Medulla oblongata (tissue), 1 donor: ENCODE results near the gene WDR31.
"Not testable (repeated sequence)": the region's sequence is repeated elsewhere in the genome, so short reads cannot be mapped to it uniquely, and the experiment has no call there.

ENCODE experiments used
- DNase-seq: peaks from one replicate; pipeline ENCODE4 v3.0.0-alpha.2; 2015; ENCODE audit errors: extremely low spot score

WDR31 gene

DNA sequence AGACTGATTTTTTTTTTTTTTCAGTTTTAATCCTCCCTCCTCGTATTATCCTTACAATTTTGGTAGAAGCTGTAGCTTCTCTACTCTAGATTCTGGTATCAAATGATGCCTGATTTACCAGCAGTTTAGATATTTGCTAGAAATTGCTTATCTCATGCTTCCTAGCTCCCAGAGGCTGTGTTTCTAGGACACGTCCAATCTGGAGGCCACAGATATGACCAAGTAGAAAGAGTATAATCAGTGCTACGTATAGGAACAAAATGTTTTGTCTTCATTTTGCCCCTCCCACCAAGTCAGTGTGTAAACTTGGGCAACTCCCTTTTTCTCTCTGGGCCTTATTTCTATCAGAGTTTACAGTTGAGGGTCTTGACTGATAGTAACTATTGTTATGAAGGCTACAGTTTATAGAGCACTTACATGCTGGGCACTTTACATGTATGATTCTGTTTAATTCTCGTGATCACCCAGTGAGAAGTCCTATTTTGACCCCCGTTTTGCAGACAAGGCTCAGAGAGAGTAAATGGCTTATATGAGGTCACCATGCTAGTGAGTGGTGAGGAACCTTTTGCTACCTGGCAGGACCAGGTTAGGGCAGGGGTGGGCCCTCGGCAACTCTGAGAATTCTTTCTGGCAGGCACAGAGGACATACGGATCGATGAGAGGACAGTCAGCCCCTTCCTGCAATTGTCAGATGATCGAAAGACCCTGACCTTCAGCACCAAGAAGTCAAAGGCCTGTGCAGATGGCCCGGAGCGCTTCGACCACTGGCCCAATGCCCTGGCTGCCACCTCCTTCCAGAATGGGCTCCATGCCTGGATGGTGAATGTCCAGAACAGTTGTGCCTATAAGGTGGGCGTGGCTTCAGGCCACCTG, 29.1 kb upstream of the WDR31 start:
- DNase-seq = no peak

- DNase-seq = no peak
These were observed 28.4 kb upstream of the WDR31 start for GRCh38 chr9:113368348-113368981.

DNA sequence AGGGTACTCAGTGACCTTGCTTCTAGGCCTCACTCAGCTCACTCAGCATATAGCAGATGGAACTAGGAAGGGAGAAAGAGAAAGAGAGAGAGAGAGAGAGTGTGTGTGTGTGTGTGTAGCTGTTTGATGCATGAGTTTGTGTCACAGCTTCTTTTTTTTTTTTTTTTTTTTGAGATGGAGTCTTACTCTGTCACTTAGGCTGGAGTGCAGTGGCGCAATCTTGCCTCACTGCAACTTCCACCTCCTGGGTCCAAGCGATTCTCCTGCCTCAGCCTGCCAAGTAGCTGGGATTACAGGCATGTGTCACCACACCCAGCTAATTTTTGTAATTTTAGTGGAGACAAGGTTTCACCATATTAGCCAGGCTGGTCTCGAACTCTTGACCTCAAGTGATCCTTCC, 25.6 kb upstream of the WDR31 start:
- not testable (repeated sequence) for DNase-seq

DNA sequence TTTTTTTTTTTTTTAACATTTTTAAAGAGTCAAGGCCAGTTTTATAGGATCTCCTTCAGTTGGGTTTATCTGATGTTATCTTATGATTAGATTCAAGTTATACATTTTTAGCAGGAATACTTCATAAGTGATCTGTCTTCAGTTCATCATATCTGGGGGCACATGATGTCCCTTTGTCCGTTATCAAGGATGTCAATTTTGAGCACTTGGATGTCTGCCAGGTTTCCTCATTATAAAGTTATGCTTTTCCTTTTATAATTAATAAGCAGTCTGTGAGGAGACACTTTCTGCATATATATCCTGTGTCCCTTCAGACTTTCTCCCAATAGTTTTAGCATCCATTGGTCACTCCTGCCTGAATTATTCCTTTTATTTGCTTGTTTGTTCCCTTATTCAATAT, 24.9 kb upstream of the WDR31 start:
- no peak for DNase-seq

DNA sequence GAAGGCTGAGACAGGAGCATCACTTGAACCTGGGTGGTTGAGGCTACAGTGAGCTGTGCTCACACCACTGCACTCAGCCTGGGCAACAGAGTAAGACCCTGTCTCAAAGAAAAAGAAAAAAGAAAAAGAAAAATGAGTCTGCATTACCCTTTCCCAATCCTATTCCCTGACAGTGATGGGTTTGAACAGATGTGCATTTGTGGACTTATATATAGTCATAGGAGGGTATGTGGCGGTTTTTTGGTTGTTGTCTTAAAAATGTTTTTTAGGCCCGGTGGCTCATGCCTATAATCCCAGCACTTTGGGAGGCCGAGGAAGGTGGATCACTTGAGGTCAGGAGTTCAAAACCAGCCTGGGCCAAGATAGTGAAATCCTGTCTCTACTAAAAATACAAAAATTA, 23.3 kb upstream of the WDR31 start:
- DNase-seq = no peak

- DNase-seq = peak; percentile 28
These were observed 21.4 kb upstream of the WDR31 start for GRCh38 chr9:113361304-113362018.

DNA sequence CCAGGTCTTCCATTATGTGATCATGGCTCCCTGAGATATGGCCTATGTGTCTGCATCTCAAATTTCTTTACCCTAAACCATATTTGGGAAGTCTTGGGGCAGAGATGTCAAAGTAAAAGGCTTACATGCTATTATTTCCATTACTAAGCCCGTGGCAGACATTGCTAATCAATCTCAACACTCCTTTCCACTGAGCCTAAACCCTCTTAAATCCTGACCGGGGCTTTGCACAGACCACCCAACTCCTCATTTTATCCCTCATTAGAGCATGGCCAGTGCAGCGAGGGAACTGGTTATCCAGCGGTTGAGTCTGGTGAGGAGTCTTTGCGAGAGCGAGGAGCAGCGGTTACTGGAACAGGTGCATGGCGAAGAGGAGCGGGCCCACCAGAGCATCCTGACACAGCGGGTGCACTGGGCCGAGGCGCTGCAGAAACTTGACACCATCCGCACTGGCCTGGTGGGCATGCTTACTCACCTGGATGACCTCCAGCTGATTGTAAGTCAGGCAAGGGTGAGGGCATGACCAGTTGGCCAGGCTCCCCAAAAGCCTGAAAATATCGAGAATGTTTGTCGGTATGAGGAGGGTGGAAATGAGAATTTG, 20.3 kb upstream of the WDR31 start:
- DNase-seq = no peak

DNA sequence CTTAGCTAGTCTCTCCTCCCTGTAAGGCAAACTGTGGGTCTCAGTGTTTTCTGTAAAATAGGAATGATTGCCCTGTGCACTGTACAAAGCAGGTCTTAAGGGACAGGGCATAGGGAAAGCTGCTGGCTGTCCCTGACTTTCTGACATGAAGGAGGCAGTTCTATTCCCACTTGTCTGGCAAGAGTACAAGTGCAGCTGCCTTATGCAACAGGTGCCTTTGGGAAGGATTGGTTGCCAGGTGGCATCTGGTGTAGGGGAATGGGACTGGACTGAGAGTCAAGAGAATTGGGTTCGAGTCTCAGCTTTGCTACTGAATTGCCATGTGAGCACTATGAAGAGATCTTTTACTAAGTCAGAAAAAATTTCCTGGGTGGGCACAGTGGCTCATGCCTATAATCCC, 19.3 kb upstream of the WDR31 start:
- DNase-seq = no peak

DNA sequence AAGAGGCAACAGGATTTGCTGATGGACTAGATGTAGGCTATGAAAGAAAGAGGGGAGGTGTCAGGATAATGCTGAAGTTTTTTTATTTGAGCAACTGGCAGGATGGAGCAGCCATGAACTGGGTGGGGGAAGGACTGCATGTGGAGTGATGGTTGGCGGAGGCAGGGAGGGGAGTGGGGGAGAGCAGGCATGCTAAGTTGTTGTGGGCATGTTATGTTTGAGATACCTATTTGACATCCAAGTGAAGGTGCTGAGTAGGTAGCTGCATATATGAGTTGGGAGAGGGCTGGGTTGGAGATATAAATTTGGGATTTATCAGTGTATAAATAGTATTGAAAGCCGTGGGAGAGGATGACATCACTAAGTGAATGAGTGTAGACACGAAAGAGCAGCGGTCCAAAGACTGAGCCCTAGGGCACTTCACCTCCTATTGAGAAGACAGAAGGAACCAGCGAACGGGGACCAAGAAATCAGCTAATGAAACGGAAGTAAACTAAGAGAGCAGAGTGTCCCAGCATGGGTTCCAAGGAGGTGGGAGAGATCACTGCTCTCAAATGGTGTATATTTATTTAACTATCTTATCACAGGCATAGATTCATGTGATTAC, 16.7 kb upstream of the WDR31 start:
- DNase-seq = no peak

- DNase-seq = no peak
These were observed 15.0 kb upstream of the WDR31 start for GRCh38 chr9:113355040-113355596.

- no peak for DNase-seq
These were observed 12.3 kb upstream of the WDR31 start for GRCh38 chr9:113352411-113352810.

DNA sequence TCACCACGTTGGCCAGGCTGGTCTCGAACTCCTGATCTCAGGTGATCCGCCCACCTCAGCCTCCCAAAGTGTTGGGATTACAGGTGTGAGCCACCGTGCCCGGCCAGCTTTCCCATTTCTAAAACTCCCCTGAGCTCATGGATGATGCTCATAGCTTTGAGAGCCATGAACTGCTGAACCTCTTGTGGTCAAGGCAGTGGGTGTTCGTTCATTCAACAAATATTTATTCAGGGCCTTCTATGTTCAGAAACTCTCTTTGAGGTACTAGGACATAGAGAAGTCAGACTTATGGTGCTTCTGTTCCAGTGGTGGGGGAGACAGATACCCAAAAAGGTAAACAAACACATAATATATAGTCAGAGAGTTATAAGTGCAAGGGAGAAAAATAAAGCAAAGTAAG, 11.9 kb upstream of the WDR31 start:
- DNase-seq = no peak

GRCh38 chr9:113350937-113351336, 10.9 kb upstream of the WDR31 start:
- DNase-seq = no peak

DNA sequence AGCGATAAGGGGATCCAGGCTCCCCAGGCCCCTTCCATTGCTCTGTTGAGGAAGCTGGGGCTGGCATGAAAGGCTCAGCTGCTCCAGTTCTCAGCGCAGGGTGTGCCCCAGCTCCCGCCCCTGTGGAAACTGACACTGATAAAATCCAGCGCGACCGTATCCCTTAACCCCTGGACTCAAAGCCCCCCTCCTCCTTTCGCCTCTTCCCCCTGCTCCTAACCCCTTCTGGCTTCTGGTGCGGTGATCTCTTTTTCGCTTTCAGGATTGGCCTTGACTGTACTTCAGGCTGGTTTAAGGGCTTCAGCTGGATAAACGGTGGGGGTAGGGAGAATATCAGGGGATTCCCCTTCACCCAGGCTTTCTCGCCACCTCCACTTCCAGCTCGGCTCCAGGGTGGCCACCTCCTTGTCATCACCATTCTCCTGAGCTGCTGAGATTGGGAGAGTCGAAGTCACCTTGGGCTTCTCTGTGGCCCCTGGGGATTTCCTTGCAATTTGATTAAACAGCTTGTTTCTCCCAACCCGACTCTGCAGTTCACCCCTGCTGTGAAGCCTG, 10.1 kb upstream of the WDR31 start:
- DNase-seq = no peak

DNA sequence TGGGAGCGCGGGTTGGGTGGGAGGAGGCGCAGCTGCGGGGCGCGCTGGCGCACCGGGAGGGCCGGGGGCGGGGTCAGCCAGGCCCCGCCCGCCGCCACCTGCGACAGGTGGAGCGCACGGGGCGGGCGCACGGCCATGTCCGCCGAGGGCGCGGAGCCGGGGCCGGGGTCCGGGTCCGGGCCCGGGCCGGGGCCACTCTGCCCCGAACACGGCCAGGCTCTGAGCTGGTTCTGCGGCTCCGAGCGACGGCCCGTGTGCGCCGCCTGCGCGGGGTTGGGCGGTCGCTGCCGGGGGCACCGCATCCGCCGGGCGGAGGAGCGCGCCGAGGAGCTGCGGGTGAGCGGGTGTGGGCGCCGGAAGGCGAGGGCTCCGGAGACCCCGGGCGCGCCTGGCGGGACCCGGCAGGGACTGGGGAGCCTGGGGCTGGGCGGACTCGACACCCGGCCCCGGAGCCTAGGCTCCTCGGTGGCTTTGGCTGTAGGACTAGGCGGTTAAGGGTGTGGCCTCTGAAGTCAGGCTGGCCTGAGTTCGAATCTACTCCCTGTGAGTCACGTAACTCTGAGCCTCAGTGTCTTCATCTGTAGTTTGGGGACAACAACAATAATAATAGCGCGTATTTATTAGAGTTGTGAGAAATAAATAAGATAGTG, 9.5 kb upstream of the WDR31 start, which contains the start of gene BSPRY:
BSPRY (plus strand) TSS at position 97 of the 650 bp plus-strand sequence; CDS start at position 136, 39 bp downstream.
- no peak for DNase-seq

GRCh38 chr9:113349066-113349444, 9.0 kb upstream of the WDR31 start:
- no peak for DNase-seq

DNA sequence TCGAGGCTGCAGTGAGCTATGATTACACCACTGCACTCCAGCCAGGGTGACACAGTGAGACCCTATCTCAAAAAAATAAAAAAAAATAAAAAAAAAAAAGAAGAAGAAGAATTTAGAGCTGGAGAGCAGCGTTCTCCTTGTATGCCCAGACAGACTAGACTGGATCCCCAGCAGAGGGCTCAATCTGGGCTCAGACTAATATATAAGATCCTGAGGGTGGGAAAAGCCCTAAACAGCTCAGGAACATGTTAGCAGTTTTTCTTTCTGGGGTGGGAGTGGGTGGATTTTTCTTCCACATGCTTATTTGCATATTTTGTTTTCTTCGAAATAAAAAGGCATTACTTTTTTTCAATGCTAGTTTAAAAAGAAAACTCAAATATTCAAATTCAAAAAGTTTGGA, 8.4 kb upstream of the WDR31 start:
- DNase-seq = no peak

- DNase-seq = no peak
These were observed 5.6 kb upstream of the WDR31 start for GRCh38 chr9:113345671-113346070.

- peak; percentile 70 for DNase-seq
These were observed 5.1 kb upstream of the WDR31 start for GRCh38 chr9:113345190-113345589.

DNA sequence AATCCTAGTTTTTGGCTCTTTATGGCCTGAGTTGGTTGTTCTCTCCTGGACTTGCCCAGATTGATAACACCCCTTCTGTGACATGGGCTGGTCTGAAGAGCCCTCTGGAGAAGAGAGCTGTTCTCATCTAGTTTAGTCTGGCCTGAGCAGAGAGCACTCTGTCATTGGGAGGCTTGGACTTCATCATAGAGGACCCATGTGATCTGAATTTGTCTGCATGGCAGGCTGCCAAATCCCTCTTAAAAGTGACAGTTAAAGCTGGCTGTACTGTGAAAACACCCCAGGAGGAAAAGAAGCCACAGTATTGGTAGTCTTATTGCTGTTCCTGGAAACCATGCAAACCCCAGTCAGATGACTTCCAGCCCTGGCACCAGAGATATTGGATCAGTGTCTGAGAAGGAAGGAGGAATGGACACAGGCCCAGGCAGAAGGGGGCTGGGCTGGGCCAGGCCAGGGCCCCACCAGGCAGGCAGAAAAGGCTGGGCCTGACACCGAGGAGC, 3.7 kb upstream of the WDR31 start:
- DNase-seq = peak; percentile 97
